K562 (cell line): ENCODE results near the gene MAP1LC3B. TPM values are rescaled to one million over a fixed set of nuclear protein-coding genes. Genes with fewer than 3 reads are reported as not detected.

Experiments used
- CCNT2 ChIP-seq: IDR thresholded peaks from 2 replicates; pipeline ENCODE4 v1.6.1; 2011; ENCODE audit warnings: borderline replicate concordance, low read depth, mild to moderate bottlenecking, moderate library complexity, mixed read lengths, low read length; ENCODE audit not compliant: insufficient read length; ENCODE audit errors: extremely low read depth
- EP300 ChIP-seq: IDR thresholded peaks from 2 replicates; pipeline ENCODE4 v1.6.1; 2012; ENCODE audit warnings: low read length, improper control_type of control experiment
- FOXA1 ChIP-seq: fragments of 450-650 bp; IDR thresholded peaks from 2 replicates; pipeline ENCODE4 v1.6.1; 2016; ENCODE audit warnings: mild to moderate bottlenecking, borderline replicate concordance
- KDM4B ChIP-seq, 2 experiments: fragments of 450-650 bp in 1 of 2; sonication (generic) in 1 of 2; IDR thresholded peaks; 2 replicates each; pipeline ENCODE4 v1.6.1; 2016 to 2017; ENCODE audit warnings: borderline replicate concordance in 2 of 2, antibody characterized with exemption in 1 of 2, low read depth in 1 of 2, mild to moderate bottlenecking in 1 of 2
- MTA3 ChIP-seq: fragments of 450-650 bp; formaldehyde crosslinking; IDR thresholded peaks from 2 replicates; pipeline ENCODE4 v1.6.1; 2017; ENCODE audit warnings: mild to moderate bottlenecking, borderline replicate concordance
- POLR2A ChIP-seq: fragments of 450-650 bp; conservative IDR thresholded peaks from 2 replicates; pipeline ENCODE4 v1.6.1; 2016
- POLR2AphosphoS2 ChIP-seq: IDR thresholded peaks from 2 replicates; pipeline ENCODE4 v1.6.1; 2012; ENCODE audit warnings: low read length, improper control_type of control experiment
- RBM14 ChIP-seq: fragments of 200-400 bp; formaldehyde crosslinking; IDR thresholded peaks from 2 replicates; pipeline ENCODE4 v1.6.1; 2018; ENCODE audit warnings: low read depth, mild to moderate bottlenecking, low read length, moderate library complexity, borderline replicate concordance; ENCODE audit not compliant: insufficient read depth
- SPI1 ChIP-seq: IDR thresholded peaks from 2 replicates; pipeline ENCODE4 v1.6.1; 2011; ENCODE audit warnings: low read depth, low read length, control low read depth, borderline replicate concordance
- SRSF3 ChIP-seq: fragments of 200-400 bp; formaldehyde crosslinking; IDR thresholded peaks from 2 replicates; pipeline ENCODE4 v1.6.1; 2016; ENCODE audit warnings: mild to moderate bottlenecking, low read length, moderate library complexity; ENCODE audit not compliant: insufficient read depth
- SRSF7 ChIP-seq: fragments of 200-400 bp; formaldehyde crosslinking; optimal IDR thresholded peaks from 2 replicates; pipeline ENCODE3; 2017; ENCODE audit warnings: mild to moderate bottlenecking, low read depth, low read length
- THRAP3 ChIP-seq: fragments of 450-650 bp; IDR thresholded peaks from 2 replicates; pipeline ENCODE4 v1.6.1; 2016; ENCODE audit warnings: mild to moderate bottlenecking, inconsistent platforms, borderline replicate concordance
- TRIM28 ChIP-seq: fragments of 450-650 bp; IDR thresholded peaks from 2 replicates; pipeline ENCODE4 v1.6.1; 2017
- ZC3H4 ChIP-seq: sonication (generic); formaldehyde crosslinking; IDR thresholded peaks from 2 replicates; pipeline ENCODE4 v1.9.0; 2021; ENCODE audit warnings: missing genetic modification reagents, borderline replicate concordance
- ZNF140 ChIP-seq: fragments of 250-450 bp; sonication (Bioruptor Pico); IDR thresholded peaks from 2 replicates; pipeline ENCODE4 v1.8.0; 2021; ENCODE audit warnings: moderate library complexity, mild to moderate bottlenecking, inconsistent platforms
- ZNF830 ChIP-seq: fragments of 250-450 bp; sonication (Bioruptor Pico); IDR thresholded peaks from 2 replicates; pipeline ENCODE4 v1.5.0; 2021; ENCODE audit warnings: mild to moderate bottlenecking
- polyA plus RNA-seq, 8 experiments: library from polyadenylated mRNA; depleted of rRNA in 4 of 8; stranded (reverse) in 5 of 8; unstranded in 3 of 8; fragments of >200 nt; fragmentation: Nextera tagmentation in 2 of 8; fragmentation: Illumina TruSeq in 1 of 8; extraction: Ambion mirVana in 2 of 8; extraction: Trizol in 1 of 8; gene quantifications; 2 replicates each; pipeline versions ENCODE4 v1.2.1 to v1.2.3, GENCODE V29; 2011 to 2014; ENCODE audit warnings: inconsistent platforms in 1 of 8, missing spikeins in 1 of 8
- total RNA-seq, 7 experiments: library from RNA; depleted of rRNA in 6 of 7; stranded (reverse); fragments of >200 nt in 6 of 7; fragmentation: Illumina TruSeq in 2 of 7; extraction: Trizol in 2 of 7; gene quantifications; 2 replicates each; pipeline versions ENCODE4 v1.2.1 to v1.2.3, GENCODE V29; 2011 to 2021; ENCODE audit warnings: low replicate concordance in 1 of 7
- TF ChIP-seq, protein P1 (sequence below): sonication (generic); formaldehyde crosslinking; IDR thresholded peaks from 2 replicates; pipeline ENCODE4 v1.8.0; 2023; ENCODE audit warnings: mild to moderate bottlenecking, missing genetic modification reagents
- TF ChIP-seq, protein P2 (sequence below): fragments of 200-800 bp; sonication (Bioruptor generic); IDR thresholded peaks from 2 replicates; pipeline ENCODE4 v1.6.1; 2017; ENCODE audit warnings: missing genetic modification characterization, missing compliant biosample characterization
- TF ChIP-seq, protein P3 (sequence below), 2 experiments: fragments of 450-650 bp; IDR thresholded peaks; 2 replicates each; pipeline ENCODE4 v1.6.1; 2018; ENCODE audit warnings: mild to moderate bottlenecking in 2 of 2, low read depth in 1 of 2; ENCODE audit not compliant: partially characterized antibody in 2 of 2

The MAP1LC3B gene
- total and polyA plus RNA-seq, 9 of the 15 experiments (the other 6 are each of a cell fraction or from before 2014, with no cell fraction given): 16.0 to 81.5 (median 36.7) TPM

GRCh38 chr16:87404764-87405625 is 12.9 kb downstream of the MAP1LC3B start (continued):
- TF ChIP-seq, protein P1, sequence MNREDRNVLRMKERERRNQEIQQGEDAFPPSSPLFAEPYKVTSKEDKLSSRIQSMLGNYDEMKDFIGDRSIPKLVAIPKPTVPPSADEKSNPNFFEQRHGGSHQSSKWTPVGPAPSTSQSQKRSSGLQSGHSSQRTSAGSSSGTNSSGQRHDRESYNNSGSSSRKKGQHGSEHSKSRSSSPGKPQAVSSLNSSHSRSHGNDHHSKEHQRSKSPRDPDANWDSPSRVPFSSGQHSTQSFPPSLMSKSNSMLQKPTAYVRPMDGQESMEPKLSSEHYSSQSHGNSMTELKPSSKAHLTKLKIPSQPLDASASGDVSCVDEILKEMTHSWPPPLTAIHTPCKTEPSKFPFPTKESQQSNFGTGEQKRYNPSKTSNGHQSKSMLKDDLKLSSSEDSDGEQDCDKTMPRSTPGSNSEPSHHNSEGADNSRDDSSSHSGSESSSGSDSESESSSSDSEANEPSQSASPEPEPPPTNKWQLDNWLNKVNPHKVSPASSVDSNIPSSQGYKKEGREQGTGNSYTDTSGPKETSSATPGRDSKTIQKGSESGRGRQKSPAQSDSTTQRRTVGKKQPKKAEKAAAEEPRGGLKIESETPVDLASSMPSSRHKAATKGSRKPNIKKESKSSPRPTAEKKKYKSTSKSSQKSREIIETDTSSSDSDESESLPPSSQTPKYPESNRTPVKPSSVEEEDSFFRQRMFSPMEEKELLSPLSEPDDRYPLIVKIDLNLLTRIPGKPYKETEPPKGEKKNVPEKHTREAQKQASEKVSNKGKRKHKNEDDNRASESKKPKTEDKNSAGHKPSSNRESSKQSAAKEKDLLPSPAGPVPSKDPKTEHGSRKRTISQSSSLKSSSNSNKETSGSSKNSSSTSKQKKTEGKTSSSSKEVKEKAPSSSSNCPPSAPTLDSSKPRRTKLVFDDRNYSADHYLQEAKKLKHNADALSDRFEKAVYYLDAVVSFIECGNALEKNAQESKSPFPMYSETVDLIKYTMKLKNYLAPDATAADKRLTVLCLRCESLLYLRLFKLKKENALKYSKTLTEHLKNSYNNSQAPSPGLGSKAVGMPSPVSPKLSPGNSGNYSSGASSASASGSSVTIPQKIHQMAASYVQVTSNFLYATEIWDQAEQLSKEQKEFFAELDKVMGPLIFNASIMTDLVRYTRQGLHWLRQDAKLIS (CRISPR knock-in tag): no peak
- TF ChIP-seq ZNF830 (CRISPR knock-in tag) (no peak), TRIM28 (no peak), CCNT2 (peak; percentile 8), ZNF140 (CRISPR knock-in tag) (no peak), EP300 (no peak), RBM14 (no peak), POLR2AphosphoS2 (peak; percentile 94), FOXA1 (no peak), KDM4B (IDR thresholded peaks at IDR 0.05; ENCODE audit: borderline replicate concordance in 2 of 2, low read depth in 1 of 2) (no peak), SRSF7 (no peak), SRSF3 (no peak), ZC3H4 (no peak), MTA3 (no peak), THRAP3 (no peak), SPI1 (no peak), POLR2A (peak; percentile 65)
- TF ChIP-seq, protein P2, sequence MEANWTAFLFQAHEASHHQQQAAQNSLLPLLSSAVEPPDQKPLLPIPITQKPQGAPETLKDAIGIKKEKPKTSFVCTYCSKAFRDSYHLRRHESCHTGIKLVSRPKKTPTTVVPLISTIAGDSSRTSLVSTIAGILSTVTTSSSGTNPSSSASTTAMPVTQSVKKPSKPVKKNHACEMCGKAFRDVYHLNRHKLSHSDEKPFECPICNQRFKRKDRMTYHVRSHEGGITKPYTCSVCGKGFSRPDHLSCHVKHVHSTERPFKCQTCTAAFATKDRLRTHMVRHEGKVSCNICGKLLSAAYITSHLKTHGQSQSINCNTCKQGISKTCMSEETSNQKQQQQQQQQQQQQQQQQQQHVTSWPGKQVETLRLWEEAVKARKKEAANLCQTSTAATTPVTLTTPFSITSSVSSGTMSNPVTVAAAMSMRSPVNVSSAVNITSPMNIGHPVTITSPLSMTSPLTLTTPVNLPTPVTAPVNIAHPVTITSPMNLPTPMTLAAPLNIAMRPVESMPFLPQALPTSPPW: no peak
- TF ChIP-seq, protein P3, sequence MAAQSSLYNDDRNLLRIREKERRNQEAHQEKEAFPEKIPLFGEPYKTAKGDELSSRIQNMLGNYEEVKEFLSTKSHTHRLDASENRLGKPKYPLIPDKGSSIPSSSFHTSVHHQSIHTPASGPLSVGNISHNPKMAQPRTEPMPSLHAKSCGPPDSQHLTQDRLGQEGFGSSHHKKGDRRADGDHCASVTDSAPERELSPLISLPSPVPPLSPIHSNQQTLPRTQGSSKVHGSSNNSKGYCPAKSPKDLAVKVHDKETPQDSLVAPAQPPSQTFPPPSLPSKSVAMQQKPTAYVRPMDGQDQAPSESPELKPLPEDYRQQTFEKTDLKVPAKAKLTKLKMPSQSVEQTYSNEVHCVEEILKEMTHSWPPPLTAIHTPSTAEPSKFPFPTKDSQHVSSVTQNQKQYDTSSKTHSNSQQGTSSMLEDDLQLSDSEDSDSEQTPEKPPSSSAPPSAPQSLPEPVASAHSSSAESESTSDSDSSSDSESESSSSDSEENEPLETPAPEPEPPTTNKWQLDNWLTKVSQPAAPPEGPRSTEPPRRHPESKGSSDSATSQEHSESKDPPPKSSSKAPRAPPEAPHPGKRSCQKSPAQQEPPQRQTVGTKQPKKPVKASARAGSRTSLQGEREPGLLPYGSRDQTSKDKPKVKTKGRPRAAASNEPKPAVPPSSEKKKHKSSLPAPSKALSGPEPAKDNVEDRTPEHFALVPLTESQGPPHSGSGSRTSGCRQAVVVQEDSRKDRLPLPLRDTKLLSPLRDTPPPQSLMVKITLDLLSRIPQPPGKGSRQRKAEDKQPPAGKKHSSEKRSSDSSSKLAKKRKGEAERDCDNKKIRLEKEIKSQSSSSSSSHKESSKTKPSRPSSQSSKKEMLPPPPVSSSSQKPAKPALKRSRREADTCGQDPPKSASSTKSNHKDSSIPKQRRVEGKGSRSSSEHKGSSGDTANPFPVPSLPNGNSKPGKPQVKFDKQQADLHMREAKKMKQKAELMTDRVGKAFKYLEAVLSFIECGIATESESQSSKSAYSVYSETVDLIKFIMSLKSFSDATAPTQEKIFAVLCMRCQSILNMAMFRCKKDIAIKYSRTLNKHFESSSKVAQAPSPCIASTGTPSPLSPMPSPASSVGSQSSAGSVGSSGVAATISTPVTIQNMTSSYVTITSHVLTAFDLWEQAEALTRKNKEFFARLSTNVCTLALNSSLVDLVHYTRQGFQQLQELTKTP (IDR thresholded peaks at IDR 0.05; ENCODE audit: low read depth in 1 of 2, partially characterized antibody in 2 of 2): no peak
